Measurements from ENCODE around the gene NFIA. TPM values are rescaled to one million over a fixed set of nuclear protein-coding genes. Genes with fewer than 3 reads are reported as not detected.

The NFIA gene
- total RNA-seq, 2 experiments from 2014 or later = 0.98 to 1.1 TPM

GRCh38 chr1:61261595-61261994, 179.2 kb downstream of the NFIA start:
- DNase-seq = no peak
- Mint-ChIP-seq H3K36me3 (ENCODE audit: low read depth) (no peaks in the 10 kb centered on the region), H3K27ac (no peak overlapping the region), H3K27me3 (ENCODE audit: low read depth) (no peaks in the 10 kb centered on the region), H3K4me1 (ENCODE audit: low read depth) (no peaks in the 10 kb centered on the region), H3K4me3 (no peak overlapping the region), H3K9me3 (no peaks in the 10 kb centered on the region)
- intact Hi-C loops (cut with micrococcal nuclease) = no loop called here
- CTCF ChIA-PET = no interaction called here

- Mint-ChIP-seq H3K9me3 (no peaks in the 10 kb centered on the region), H3K4me3 (no peak overlapping the region), H3K4me1 (ENCODE audit: low read depth) (no peaks in the 10 kb centered on the region), H3K36me3 (ENCODE audit: low read depth) (no peaks in the 10 kb centered on the region), H3K27me3 (ENCODE audit: low read depth) (no peaks in the 10 kb centered on the region), H3K27ac (no peak overlapping the region)
- DNase-seq = no peak
- intact Hi-C loops (cut with micrococcal nuclease) = no loop called here
- CTCF ChIA-PET = interaction anchor here (0.6 to 1.0 kb wide), 6 partner anchors 34 to 588 kb away, joined by 3 to 6 read pairs (median 3); no protein-coding TSS in a partner anchor
Observed at GRCh38 chr1:61263905-61264824, 181.8 kb downstream of the NFIA start.

GRCh38 chr1:61264825-61265242, 182.5 kb downstream of the NFIA start:
- no peak overlapping the region for H3K4me3 Mint-ChIP-seq
- intact Hi-C loops (cut with micrococcal nuclease) = no loop called here
- DNase-seq = no peak
- H3K27me3 Mint-ChIP-seq (ENCODE audit: low read depth) = no peaks in the 10 kb centered on the region
- no peak overlapping the region for H3K27ac Mint-ChIP-seq
- peaks cover 2% of the 10 kb centered on the region for H3K4me1 Mint-ChIP-seq (ENCODE audit: low read depth)
- CTCF ChIA-PET = interaction anchor here (0.6 kb wide), 2 partner anchors 40 to 262 kb away, joined by 3 to 6 read pairs; no protein-coding TSS in a partner anchor
- H3K36me3 Mint-ChIP-seq (ENCODE audit: low read depth) = no peaks in the 10 kb centered on the region
- H3K9me3 Mint-ChIP-seq = no peaks in the 10 kb centered on the region

- DNase-seq = no peak
- H3K36me3 Mint-ChIP-seq (ENCODE audit: low read depth) = no peaks in the 10 kb centered on the region
- peaks cover 10% of the 10 kb centered on the region for H3K4me1 Mint-ChIP-seq (ENCODE audit: low read depth)
- H3K27me3 Mint-ChIP-seq (ENCODE audit: low read depth) = no peaks in the 10 kb centered on the region
- H3K9me3 Mint-ChIP-seq = no peaks in the 10 kb centered on the region
- CTCF ChIA-PET = no interaction called here
- intact Hi-C loops (cut with micrococcal nuclease) = no loop called here
- H3K27ac Mint-ChIP-seq = no peak overlapping the region
- H3K4me3 Mint-ChIP-seq = no peak overlapping the region
Observed at GRCh38 chr1:61265665-61266064, 183.3 kb downstream of the NFIA start.

- Mint-ChIP-seq H3K9me3 (no peaks in the 10 kb centered on the region), H3K36me3 (ENCODE audit: low read depth) (no peaks in the 10 kb centered on the region), H3K27me3 (ENCODE audit: low read depth) (no peaks in the 10 kb centered on the region), H3K4me1 (ENCODE audit: low read depth) (peaks cover 18% of the 10 kb centered on the region), H3K4me3 (no peak overlapping the region), H3K27ac (no peak overlapping the region)
- intact Hi-C loops (cut with micrococcal nuclease) = no loop called here
- CTCF ChIA-PET = interaction anchor here (0.6 to 0.7 kb wide), 2 partner anchors 11 to 255 kb away, joined by 3 read pairs; no protein-coding TSS in a partner anchor
- DNase-seq = no peak
Observed at GRCh38 chr1:61266738-61267137, 184.4 kb downstream of the NFIA start.

GRCh38 chr1:61268546-61269240, 186.3 kb downstream of the NFIA start:
- no peak overlapping the region for H3K4me3 Mint-ChIP-seq
- H3K27me3 Mint-ChIP-seq (ENCODE audit: low read depth) = peaks cover 5% of the 10 kb centered on the region
- no peak overlapping the region for H3K27ac Mint-ChIP-seq
- peaks cover 18% of the 10 kb centered on the region for H3K4me1 Mint-ChIP-seq (ENCODE audit: low read depth)
- CTCF ChIA-PET = interaction anchor here (1.3 kb wide), 1 partner anchor 15 kb away, joined by 5 read pairs; no protein-coding TSS in a partner anchor
- no peaks in the 10 kb centered on the region for H3K36me3 Mint-ChIP-seq (ENCODE audit: low read depth)
- DNase-seq = no peak
- intact Hi-C loops (cut with micrococcal nuclease) = no loop called here
- H3K9me3 Mint-ChIP-seq = no peaks in the 10 kb centered on the region

GRCh38 chr1:61269602-61270001, 187.2 kb downstream of the NFIA start:
- no peak overlapping the region for H3K27ac Mint-ChIP-seq
- H3K9me3 Mint-ChIP-seq = no peaks in the 10 kb centered on the region
- intact Hi-C loops (cut with micrococcal nuclease) = loop anchor here (1.0 to 10.0 kb wide), 3 partner anchors 185 to 456 kb away; partner anchors contain the start of gene TM2D1
- peaks cover 7% of the 10 kb centered on the region for H3K27me3 Mint-ChIP-seq (ENCODE audit: low read depth)
- no peak for DNase-seq
- no peak overlapping the region for H3K4me3 Mint-ChIP-seq
- no peaks in the 10 kb centered on the region for H3K36me3 Mint-ChIP-seq (ENCODE audit: low read depth)
- peaks cover 18% of the 10 kb centered on the region for H3K4me1 Mint-ChIP-seq (ENCODE audit: low read depth)
- CTCF ChIA-PET = interaction anchor here (1.3 kb wide), 1 partner anchor 16 kb away, joined by 5 read pairs; no protein-coding TSS in a partner anchor

- H3K36me3 Mint-ChIP-seq (ENCODE audit: low read depth) = no peaks in the 10 kb centered on the region
- peaks cover 18% of the 10 kb centered on the region for H3K4me1 Mint-ChIP-seq (ENCODE audit: low read depth)
- H3K9me3 Mint-ChIP-seq = no peaks in the 10 kb centered on the region
- CTCF ChIA-PET = interaction anchor here (1.3 kb wide), 1 partner anchor 16 kb away, joined by 5 read pairs; no protein-coding TSS in a partner anchor
- H3K27ac Mint-ChIP-seq = no peak overlapping the region
- DNase-seq = no peak
- H3K27me3 Mint-ChIP-seq (ENCODE audit: low read depth) = peaks cover 7% of the 10 kb centered on the region
- intact Hi-C loops (cut with micrococcal nuclease) = loop anchor here (1.0 to 10.0 kb wide), 3 partner anchors 185 to 455 kb away; partner anchors contain the start of gene TM2D1
- no peak overlapping the region for H3K4me3 Mint-ChIP-seq
Observed at GRCh38 chr1:61270107-61270506, 187.7 kb downstream of the NFIA start.

GRCh38 chr1:61270761-61271411, 188.5 kb downstream of the NFIA start:
- peaks cover 18% of the 10 kb centered on the region for H3K4me1 Mint-ChIP-seq (ENCODE audit: low read depth)
- intact Hi-C loops (cut with micrococcal nuclease) = loop anchor here (1.0 to 10.0 kb wide), 7 partner anchors 31 to 454 kb away; partner anchors contain the start of gene TM2D1
- peak; percentile 24 for DNase-seq
- H3K27me3 Mint-ChIP-seq (ENCODE audit: low read depth) = peaks cover 7% of the 10 kb centered on the region
- H3K9me3 Mint-ChIP-seq = no peaks in the 10 kb centered on the region
- H3K27ac Mint-ChIP-seq = peak overlapping the region; percentile 37
- H3K36me3 Mint-ChIP-seq (ENCODE audit: low read depth) = no peaks in the 10 kb centered on the region
- CTCF ChIA-PET = interaction anchor here (1.3 kb wide), 1 partner anchor 48 kb away, joined by 5 read pairs; no protein-coding TSS in a partner anchor
- no peak overlapping the region for H3K4me3 Mint-ChIP-seq

GRCh38 chr1:61271412-61271789, 189.0 kb downstream of the NFIA start:
- Mint-ChIP-seq H3K27me3 (ENCODE audit: low read depth) (peaks cover 7% of the 10 kb centered on the region), H3K4me1 (ENCODE audit: low read depth) (peaks cover 18% of the 10 kb centered on the region), H3K27ac (no peak overlapping the region), H3K4me3 (no peak overlapping the region), H3K36me3 (ENCODE audit: low read depth) (no peaks in the 10 kb centered on the region), H3K9me3 (no peaks in the 10 kb centered on the region)
- intact Hi-C loops (cut with micrococcal nuclease) = loop anchor here (1.0 to 10.0 kb wide), 6 partner anchors 31 to 219 kb away; no protein-coding TSS in a partner anchor
- CTCF ChIA-PET = interaction anchor here (1.3 kb wide), 2 partner anchors 28 to 47 kb away, joined by 3 to 5 read pairs; no protein-coding TSS in a partner anchor
- DNase-seq = no peak

GRCh38 chr1:61273167-61273705, 190.9 kb downstream of the NFIA start:
- Mint-ChIP-seq H3K27me3 (ENCODE audit: low read depth) (peaks cover 7% of the 10 kb centered on the region), H3K27ac (no peak overlapping the region), H3K4me3 (no peak overlapping the region), H3K9me3 (no peaks in the 10 kb centered on the region), H3K4me1 (ENCODE audit: low read depth) (peaks cover 18% of the 10 kb centered on the region), H3K36me3 (ENCODE audit: low read depth) (no peaks in the 10 kb centered on the region)
- no peak for DNase-seq
- CTCF ChIA-PET = no interaction called here
- intact Hi-C loops (cut with micrococcal nuclease) = loop anchor here (5.0 to 10.0 kb wide), 2 partner anchors 182 to 221 kb away; no protein-coding TSS in a partner anchor
